OCI-LY3 (cell line): ENCODE results near the gene FAM110A.

Source experiments
- H2AFZ ChIP-seq: fragments of 200-600, 300-600 bp; shearing (Covaris generic); 2 replicates; pipeline ENCODE4 v1.6.0; 2014; ENCODE audit warnings: antibody characterized with exemption, low read depth, low read length
- H3K27ac ChIP-seq: fragments of 200-600, 300-600 bp; sonication (generic); 2 replicates; pipeline ENCODE4 v1.5.1; 2014; ENCODE audit warnings: mild to moderate bottlenecking, low read length, moderate library complexity, mixed read lengths
- H3K27me3 ChIP-seq: fragments of 200-600, 300-600 bp; sonication (generic); 2 replicates; pipeline ENCODE4 v1.6.1; 2014; ENCODE audit warnings: low read depth, low read length, mixed read lengths
- H3K36me3 ChIP-seq: fragments of 200-600, 300-600 bp; sonication (generic); replicated peaks from 2 replicates; pipeline ENCODE3; 2014; ENCODE audit warnings: low read depth, low read length, mixed read lengths
- H3K4me1 ChIP-seq: fragments of 300-600, 200-600 bp; sonication (generic); 2 replicates; pipeline ENCODE4 v1.6.1; 2014; ENCODE audit warnings: low read length, mixed read lengths
- H3K4me2 ChIP-seq: fragments of 200-600, 300-600 bp; sonication (generic); 2 replicates; pipeline ENCODE4 v1.6.1; 2014; ENCODE audit warnings: low read length, mixed read lengths
- H3K4me3 ChIP-seq: fragments of 300-600, 200-600 bp; sonication (generic); 2 replicates; pipeline ENCODE4 v1.5.1; 2014; ENCODE audit warnings: antibody characterized with exemption, mild to moderate bottlenecking, low read length, moderate library complexity
- H3K79me2 ChIP-seq: fragments of 300-600, 200-600 bp; shearing (Covaris generic); 2 replicates; pipeline ENCODE4 v1.6.1; 2014; ENCODE audit warnings: mild to moderate bottlenecking, low read length, mixed read lengths
- H3K9ac ChIP-seq: fragments of 300-600, 200-600 bp; shearing (Covaris generic); 2 replicates; pipeline ENCODE4 v1.6.0; 2014; ENCODE audit warnings: mild to moderate bottlenecking, low read length, moderate library complexity
- H3K9me3 ChIP-seq: fragments of 200-600, 300-600 bp; shearing (Covaris generic); 2 replicates; pipeline ENCODE4 v1.6.1; 2014; ENCODE audit warnings: low read length, mixed read lengths; ENCODE audit not compliant: insufficient read depth
- H4K20me1 ChIP-seq: fragments of 200-600, 300-600 bp; sonication (generic); 2 replicates; pipeline ENCODE4 v1.6.1; 2016; ENCODE audit warnings: low read length, mixed read lengths; ENCODE audit not compliant: insufficient read depth
- EZH2phosphoT487 ChIP-seq: fragments of 200-600 bp; shearing (Covaris generic); IDR thresholded peaks from 2 replicates; pipeline ENCODE4 v1.6.1; 2018; ENCODE audit warnings: antibody characterized with exemption, mixed run types, low read depth
- TF ChIP-seq, protein P1 (sequence below): fragments of 200-600, 300-600 bp; sonication (generic); IDR thresholded peaks from 2 replicates; pipeline ENCODE4 v1.5.1; 2014; ENCODE audit warnings: antibody characterized with exemption, low read length, low read depth

Gene FAM110A

DNA sequence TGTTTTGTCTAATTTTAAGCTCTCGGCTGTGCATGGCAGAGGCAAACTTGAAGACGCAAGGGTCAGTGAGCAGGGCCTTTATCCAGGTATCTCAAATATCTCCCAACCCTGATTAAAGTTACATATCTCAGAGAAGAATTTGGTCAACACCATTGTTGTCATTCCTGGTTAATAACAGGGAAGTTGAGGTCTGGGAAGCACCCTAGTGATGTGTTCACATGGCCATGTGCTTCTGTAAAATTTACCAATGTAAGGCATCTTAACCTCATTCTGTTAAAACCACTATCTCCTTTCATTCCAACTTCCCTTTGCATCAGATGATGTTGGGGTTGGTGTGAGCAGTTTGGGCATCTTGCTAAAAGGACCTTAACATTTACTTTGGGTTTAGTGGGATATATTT is 4.0 kb upstream of the FAM110A start:
- H3K4me2 ChIP-seq: no peak overlapping the region
- H3K27me3 ChIP-seq: no peaks in the 10 kb centered on the region
- H4K20me1 ChIP-seq: no peaks in the 10 kb centered on the region
- H3K79me2 ChIP-seq: peaks cover 9% of the 10 kb centered on the region
- peaks cover 9% of the 10 kb centered on the region for H3K4me1 ChIP-seq
- no peak overlapping the region for H2AFZ ChIP-seq
- TF ChIP-seq, protein P1, sequence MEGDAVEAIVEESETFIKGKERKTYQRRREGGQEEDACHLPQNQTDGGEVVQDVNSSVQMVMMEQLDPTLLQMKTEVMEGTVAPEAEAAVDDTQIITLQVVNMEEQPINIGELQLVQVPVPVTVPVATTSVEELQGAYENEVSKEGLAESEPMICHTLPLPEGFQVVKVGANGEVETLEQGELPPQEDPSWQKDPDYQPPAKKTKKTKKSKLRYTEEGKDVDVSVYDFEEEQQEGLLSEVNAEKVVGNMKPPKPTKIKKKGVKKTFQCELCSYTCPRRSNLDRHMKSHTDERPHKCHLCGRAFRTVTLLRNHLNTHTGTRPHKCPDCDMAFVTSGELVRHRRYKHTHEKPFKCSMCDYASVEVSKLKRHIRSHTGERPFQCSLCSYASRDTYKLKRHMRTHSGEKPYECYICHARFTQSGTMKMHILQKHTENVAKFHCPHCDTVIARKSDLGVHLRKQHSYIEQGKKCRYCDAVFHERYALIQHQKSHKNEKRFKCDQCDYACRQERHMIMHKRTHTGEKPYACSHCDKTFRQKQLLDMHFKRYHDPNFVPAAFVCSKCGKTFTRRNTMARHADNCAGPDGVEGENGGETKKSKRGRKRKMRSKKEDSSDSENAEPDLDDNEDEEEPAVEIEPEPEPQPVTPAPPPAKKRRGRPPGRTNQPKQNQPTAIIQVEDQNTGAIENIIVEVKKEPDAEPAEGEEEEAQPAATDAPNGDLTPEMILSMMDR: no peak
- TF ChIP-seq EZH2phosphoT487: no peak
- no peak overlapping the region for H3K9ac ChIP-seq
- no peak overlapping the region for H3K4me3 ChIP-seq
- H3K9me3 ChIP-seq: no peaks in the 10 kb centered on the region
- no peaks in the 10 kb centered on the region for H3K36me3 ChIP-seq
- H3K27ac ChIP-seq: no peak overlapping the region

DNA sequence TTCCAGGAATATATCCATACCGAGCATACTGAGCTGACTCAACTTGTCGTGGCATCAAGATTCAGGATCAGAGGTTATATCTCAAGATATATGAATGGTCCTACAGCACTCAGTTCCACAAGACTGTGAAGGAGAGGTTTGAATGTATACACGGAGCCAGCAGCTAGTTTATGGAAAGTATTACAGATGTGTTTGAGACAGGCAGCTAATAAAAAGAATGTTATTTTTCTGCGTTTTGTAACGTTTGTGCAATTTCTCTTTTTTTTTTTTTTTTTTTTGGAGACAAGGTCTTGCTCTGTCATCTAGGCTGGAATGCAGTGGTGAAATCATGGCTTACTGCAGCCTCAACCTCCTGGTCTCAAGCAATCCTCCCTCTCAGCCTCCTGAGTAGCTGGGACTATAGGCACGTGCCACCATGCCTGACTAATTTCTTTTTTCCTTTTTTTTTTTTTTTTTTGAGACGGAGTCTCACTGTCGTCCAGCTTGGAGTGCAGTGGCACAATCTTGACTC is 3.4 kb upstream of the FAM110A start:
- Histone ChIP-seq H3K36me3 (no peaks in the 10 kb centered on the region), H3K79me2 (peaks cover 12% of the 10 kb centered on the region), H3K9me3 (no peaks in the 10 kb centered on the region), H2AFZ (no peak overlapping the region), H3K9ac (no peak overlapping the region), H3K4me2 (no peak overlapping the region), H3K4me3 (no peak overlapping the region), H4K20me1 (no peaks in the 10 kb centered on the region), H3K27me3 (no peaks in the 10 kb centered on the region), H3K4me1 (peaks cover 13% of the 10 kb centered on the region), H3K27ac (no peak overlapping the region)
- TF ChIP-seq, protein P1: no peak
- TF ChIP-seq EZH2phosphoT487: no peak

DNA sequence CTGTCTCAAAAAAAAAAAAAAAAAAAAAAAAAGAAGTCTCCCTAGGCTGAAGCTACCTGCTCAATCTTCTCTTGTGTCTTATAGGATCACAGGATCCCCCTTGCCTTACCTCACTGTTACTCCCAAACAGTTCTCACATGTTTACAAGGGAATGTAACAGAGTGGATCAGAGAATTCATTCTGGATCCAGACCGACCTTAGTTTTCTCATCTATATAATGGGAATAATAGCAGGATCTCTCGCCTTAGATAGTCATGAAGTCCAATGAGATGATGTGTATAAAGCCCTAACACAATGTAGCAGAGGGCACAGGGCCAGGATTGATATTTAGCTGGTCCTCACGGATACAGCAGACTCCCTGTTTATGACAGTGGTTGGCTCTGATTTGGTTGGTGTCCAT is 2.3 kb upstream of the FAM110A start:
- Histone ChIP-seq H3K27me3 (no peaks in the 10 kb centered on the region), H3K4me2 (no peak overlapping the region), H3K79me2 (peaks cover 21% of the 10 kb centered on the region), H3K27ac (no peak overlapping the region), H3K4me3 (no peak overlapping the region), H3K36me3 (no peaks in the 10 kb centered on the region), H2AFZ (no peak overlapping the region), H3K9ac (no peak overlapping the region), H4K20me1 (no peaks in the 10 kb centered on the region), H3K4me1 (peaks cover 18% of the 10 kb centered on the region), H3K9me3 (no peaks in the 10 kb centered on the region)
- TF ChIP-seq, protein P1: no peak
- no peak for TF ChIP-seq EZH2phosphoT487

DNA sequence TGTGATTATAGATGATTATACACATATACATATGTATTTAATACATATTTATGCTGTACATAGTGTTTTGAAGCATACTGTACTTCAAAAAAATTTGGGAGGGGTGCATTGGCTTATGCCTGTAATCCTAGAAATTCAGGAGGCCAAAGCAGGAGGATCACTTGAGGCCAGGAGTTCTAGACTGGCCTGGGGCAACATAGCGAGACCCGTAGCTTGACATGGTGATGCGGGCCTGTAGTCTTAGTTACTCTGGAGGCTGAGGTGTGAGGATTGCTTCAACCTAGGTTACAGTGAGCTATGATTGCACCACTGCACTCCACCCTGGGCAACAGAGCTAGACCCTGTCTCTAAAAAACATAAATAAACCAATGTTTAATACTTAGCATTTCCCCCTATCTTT is 1.6 kb upstream of the FAM110A start:
- no peaks in the 10 kb centered on the region for H3K9me3 ChIP-seq
- H3K27me3 ChIP-seq: no peaks in the 10 kb centered on the region
- H3K36me3 ChIP-seq: no peaks in the 10 kb centered on the region
- no peaks in the 10 kb centered on the region for H4K20me1 ChIP-seq
- TF ChIP-seq, protein P1: no peak
- TF ChIP-seq EZH2phosphoT487: no peak
- H2AFZ ChIP-seq: no peak overlapping the region
- H3K4me1 ChIP-seq: peaks cover 21% of the 10 kb centered on the region
- H3K9ac ChIP-seq: no peak overlapping the region
- peaks cover 27% of the 10 kb centered on the region for H3K79me2 ChIP-seq
- no peak overlapping the region for H3K4me3 ChIP-seq
- H3K4me2 ChIP-seq: no peak overlapping the region
- no peak overlapping the region for H3K27ac ChIP-seq
